Endometrial microvascular endothelial cells (primary cell): ENCODE measurements around the gene CD2. TPM values are rescaled to one million over a fixed set of nuclear protein-coding genes. Genes with fewer than 3 reads are reported as not detected.

Source experiments
- in situ Hi-C: cut with HindIII; loops from 2 replicates; pipeline ENCODE4 v1.10.0; 2017; ENCODE audit warnings: low sequenced_read_pairs, low pct_unique_long_range_greater_than_20kb; ENCODE audit errors: inconsistent ontology term
- total RNA-seq: library from RNA; depleted of rRNA; stranded (reverse); fragments of >200 nt; gene quantifications from one replicate; pipeline ENCODE4 v1.2.3, GENCODE V29; 2015; ENCODE audit errors: inconsistent ontology term

The CD2 gene
- total RNA-seq, 1 donor from 2014 or later: not detected

DNA sequence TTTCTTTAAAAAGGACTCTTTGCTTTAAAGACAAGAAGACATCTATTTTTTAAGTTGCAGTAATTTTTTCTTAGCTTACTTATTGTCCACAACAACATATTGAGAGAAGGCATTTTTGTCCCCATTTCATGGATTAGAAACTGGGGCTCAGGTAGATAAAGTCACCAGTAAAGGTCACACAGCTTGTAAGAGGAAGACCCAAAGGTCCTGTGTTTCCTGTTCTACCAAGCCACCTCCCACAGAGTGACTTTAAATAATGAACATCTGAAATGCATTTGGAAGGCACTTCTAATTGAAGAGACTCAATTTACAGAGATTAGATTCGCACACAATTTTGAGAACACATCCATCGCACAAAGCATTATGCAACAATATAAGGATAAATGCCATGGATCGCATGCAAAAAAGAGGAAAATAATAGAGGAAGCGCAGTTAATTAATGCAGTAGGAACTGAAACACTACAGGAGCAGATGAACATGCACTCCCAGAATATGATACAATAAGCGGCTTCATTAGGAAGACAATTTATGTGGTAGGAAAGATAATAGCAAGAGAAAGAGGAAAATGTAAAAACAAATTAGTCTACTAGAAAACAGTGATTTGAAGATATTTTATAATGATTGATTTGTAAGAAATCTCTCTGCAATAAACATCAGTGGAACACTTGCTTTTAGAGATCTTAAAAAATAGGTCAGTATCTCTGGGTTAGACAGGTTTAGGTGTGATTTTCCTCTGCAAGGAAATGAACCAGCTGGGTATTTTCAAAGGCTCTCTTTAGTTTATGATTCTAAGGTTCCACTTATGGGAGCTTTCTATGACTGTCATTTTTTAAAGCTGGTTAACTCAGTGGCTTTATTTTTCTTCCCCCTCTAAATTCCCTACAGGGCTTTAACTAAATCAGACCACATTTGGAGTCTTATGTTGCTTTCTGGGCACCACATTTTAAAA, 27.1 kb upstream of the CD2 start:
- in situ Hi-C loops: loop anchor here (25.0 kb wide), 1 partner anchor 335 kb away; the partner anchor contains the start of gene TTF2

DNA sequence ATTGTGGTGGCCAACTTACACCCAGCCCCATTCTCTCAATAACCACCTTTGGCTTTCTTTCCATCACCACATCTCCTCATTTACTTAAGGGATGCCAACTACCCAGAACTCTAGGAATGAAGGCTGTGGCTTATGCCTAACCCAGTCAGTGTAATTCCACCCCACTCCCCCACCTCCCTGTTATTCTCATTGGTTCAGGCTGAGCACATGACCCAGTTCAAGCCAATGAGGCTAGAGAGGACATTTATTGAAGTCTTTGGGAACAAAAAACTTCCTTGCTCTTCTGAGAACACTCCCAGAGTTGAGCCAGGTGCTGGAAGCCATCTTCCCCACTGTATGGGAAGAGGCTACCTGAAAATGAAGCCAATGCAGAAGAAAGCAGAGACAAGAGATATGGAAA, 22.8 kb upstream of the CD2 start:
- in situ Hi-C loops: loop anchor here (25.0 kb wide), 1 partner anchor 331 kb away; the partner anchor contains the start of gene TTF2

DNA sequence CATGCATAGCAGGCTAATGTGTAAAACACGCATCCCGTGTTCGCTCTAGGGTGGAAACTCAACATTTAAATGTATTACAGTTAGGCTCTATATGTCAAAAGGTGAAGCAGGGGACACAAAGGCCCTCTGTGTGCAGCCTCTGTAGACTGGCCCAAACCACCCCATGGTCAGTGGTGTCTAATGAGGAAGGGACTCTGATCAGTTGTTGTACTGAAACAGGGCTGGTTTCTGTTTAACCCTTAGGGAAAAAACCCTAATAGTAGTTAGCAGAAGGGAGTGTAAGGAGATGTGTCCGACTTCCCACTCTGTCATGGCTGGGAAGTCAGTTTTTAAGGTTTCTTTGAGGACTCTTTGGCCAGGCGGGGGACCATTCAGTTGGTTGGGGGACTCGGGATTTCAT, 21.5 kb upstream of the CD2 start:
- in situ Hi-C loops: loop anchor here (25.0 kb wide), 1 partner anchor 330 kb away; the partner anchor contains the start of gene TTF2

- in situ Hi-C loops: loop anchor here (25.0 kb wide), 1 partner anchor 329 kb away; the partner anchor contains the start of gene TTF2
Measured at GRCh38 chr1:116733476-116734365, 20.5 kb upstream of the CD2 start.

- in situ Hi-C loops: loop anchor here (25.0 kb wide), 1 partner anchor 327 kb away; the partner anchor contains the start of gene TTF2
Measured at GRCh38 chr1:116735246-116735645, 19.0 kb upstream of the CD2 start.

GRCh38 chr1:116737020-116737854, 17.0 kb upstream of the CD2 start:
- in situ Hi-C loops: loop anchor here (25.0 kb wide), 1 partner anchor 325 kb away; the partner anchor contains the start of gene TTF2

- in situ Hi-C loops: loop anchor here (25.0 kb wide), 1 partner anchor 324 kb away; the partner anchor contains the start of gene TTF2
Measured at GRCh38 chr1:116737855-116738321, 16.3 kb upstream of the CD2 start.

DNA sequence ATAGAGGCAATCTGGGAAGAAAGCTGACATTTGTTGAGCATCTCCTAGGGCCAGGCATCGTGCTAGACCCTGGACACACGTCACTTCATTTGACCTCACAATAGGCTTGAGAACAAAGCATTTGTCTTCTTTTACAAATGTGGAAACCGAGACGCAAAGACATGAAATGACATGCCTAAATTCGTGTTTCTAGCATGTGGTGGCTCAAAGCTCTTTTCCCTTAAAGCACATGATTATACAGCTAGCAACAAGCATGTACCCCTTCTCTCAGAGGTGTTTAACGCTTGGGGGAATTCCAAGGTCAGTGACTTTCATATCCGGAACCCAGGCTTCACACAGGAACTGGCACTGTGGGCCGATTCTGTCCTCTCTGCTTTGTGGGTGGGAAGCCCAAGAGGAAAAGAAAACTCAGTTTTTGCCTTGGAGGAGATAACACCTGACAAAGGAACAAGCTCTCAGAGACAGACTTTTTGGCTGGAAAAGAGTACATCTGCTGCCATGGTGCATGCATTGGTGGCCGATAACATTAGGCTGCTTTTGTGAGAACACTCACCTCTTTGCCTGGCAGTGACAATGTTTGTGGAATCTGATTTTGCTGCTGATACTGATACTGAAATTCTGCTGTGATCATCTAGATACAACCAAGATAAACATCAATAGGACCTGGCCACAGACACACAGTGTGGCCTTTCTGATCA, 15.4 kb upstream of the CD2 start:
- in situ Hi-C loops: loop anchor here (25.0 kb wide), 1 partner anchor 323 kb away; the partner anchor contains the start of gene TTF2

GRCh38 chr1:116739371-116740012, 14.7 kb upstream of the CD2 start:
- in situ Hi-C loops: loop anchor here (25.0 kb wide), 1 partner anchor 323 kb away; the partner anchor contains the start of gene TTF2

DNA sequence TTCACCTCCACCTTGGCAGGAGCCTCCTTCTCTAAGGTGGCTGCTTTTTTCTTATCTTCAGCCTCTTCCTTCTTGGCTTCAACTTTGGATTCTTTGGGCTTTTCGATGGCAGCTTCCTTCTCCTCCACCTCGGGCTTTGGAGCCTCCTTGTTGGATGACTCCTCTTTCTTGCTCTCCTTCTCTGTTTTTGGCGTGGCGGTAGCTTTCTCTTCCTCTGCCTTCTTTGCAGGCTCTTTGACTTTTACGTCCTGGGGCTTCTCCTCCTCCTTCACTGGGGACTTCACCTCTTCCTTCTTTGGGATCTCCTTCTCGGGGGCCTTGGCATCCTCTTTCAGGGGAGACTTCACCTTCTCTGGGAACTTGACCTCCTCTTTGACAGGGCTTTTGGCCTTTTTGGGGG, 13.9 kb upstream of the CD2 start:
- in situ Hi-C loops: loop anchor here (25.0 kb wide), 1 partner anchor 322 kb away; the partner anchor contains the start of gene TTF2

DNA sequence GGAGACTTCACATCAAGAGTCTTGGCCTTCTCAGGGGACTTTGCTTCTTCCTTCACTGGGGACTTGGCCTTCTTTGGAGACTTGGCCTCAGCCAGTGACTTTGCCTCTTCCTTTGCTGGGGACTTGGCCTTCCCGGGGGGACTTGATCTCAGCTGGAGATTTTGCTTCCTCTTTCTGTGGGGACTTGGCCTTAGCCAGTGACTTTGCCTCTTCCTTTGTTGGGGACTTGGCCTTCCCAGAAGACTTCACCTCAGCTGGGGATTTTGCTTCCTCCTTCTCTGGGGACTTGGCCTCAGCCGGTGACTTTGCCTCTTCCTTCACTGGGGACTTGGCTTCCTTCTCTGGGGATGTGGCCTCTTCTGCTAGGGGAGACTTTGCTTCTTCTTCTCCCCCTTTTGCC, 13.5 kb upstream of the CD2 start:
- in situ Hi-C loops: loop anchor here (25.0 kb wide), 1 partner anchor 322 kb away; the partner anchor contains the start of gene TTF2

DNA sequence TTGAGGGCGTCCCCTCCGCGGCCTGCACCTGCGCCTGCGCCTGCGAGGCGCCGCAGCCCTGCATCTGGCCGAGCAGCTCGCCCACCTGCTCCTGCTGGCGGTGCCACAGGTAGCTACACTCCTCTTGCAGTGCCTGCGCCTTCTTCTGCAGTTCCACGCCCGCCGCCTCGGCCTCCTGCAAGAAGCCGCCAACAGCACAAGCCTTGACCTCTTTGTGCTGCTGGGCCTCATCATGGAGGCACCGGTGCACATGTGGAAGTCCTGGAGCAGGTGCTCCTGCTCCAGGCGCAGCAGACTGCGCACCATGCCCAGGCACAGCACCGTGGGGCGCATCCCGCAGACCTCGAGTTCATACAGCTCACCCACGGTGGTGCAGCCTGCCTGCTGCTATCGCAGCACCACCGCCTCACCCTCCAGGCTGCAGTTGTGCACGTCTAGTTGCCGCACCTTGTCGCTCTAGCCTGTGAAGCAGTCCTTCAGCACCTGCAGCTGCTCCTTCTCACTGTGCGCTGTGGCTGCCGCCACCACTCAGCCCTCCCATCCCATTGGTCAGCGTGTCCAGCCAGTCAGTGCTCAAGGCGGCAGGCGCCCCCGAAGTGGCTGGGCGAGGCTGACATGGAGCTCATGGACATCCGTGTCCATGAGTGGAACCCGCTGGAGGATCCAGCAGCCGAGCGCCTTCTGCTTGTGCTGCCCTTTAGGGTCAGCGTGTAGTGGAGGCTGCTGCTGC, 12.2 kb upstream of the CD2 start:
- in situ Hi-C loops: loop anchor here (25.0 kb wide), 1 partner anchor 320 kb away; the partner anchor contains the start of gene TTF2

GRCh38 chr1:116743535-116743934, 10.7 kb upstream of the CD2 start:
- in situ Hi-C loops: loop anchor here (25.0 kb wide), 1 partner anchor 319 kb away; the partner anchor contains the start of gene TTF2

- in situ Hi-C loops: loop anchor here (25.0 kb wide), 1 partner anchor 314 kb away; the partner anchor contains the start of gene TTF2
Measured at GRCh38 chr1:116748272-116748671, 6.0 kb upstream of the CD2 start.

- in situ Hi-C loops: no loop called here
Measured at GRCh38 chr1:116751146-116751545, 3.1 kb upstream of the CD2 start.

DNA sequence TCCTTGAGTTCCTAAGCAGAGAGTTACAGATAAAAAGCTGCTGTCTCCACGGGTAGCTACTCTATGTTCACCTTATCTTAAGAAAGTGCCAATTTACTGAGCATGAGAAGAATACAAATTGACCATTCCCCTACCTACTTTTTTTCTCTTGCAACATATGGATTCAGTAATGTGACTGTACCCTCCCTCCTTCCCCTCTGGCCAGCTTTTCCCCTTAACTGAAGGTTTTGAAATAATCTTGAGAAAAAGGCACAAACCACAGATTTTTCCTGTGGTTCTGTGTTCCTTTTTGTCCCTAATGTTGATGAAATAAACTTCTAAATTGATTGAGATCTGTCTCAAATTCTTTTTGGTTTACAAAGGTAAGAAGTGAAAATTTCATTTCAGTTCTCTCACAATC, 2.6 kb upstream of the CD2 start:
- in situ Hi-C loops: no loop called here
